ENCODE data around the gene MYCN.
"Not testable (repeated sequence)": the region's sequence is repeated elsewhere in the genome, so short reads cannot be mapped to it uniquely, and the experiment has no call there.

Gene MYCN

GRCh38 chr2:15959331-15960153, 19.2 kb downstream of the MYCN start:
- no peak for TF ChIP-seq CTCF (IDR thresholded peaks at IDR 0.05; ENCODE audit: insufficient read depth, missing control alignments)
- FAIRE-seq (no peak), DNase-seq (ENCODE audit: insufficient read length, low spot score) (no peak)

- not testable (repeated sequence) for DNase-seq (ENCODE audit: insufficient read length, low spot score)
Observed at GRCh38 chr2:15960154-15960520, 19.8 kb downstream of the MYCN start.

GRCh38 chr2:15963109-15963976, 23.0 kb downstream of the MYCN start:
- not testable (repeated sequence) for FAIRE-seq; DNase-seq (ENCODE audit: insufficient read length, low spot score)

More at GRCh38 chr2:15960154-15960520, 19.8 kb downstream of the MYCN start:
- not testable (repeated sequence) for FAIRE-seq

- DNase-seq (ENCODE audit: insufficient read length, low spot score), result no peak
- TF ChIP-seq CTCF (IDR thresholded peaks at IDR 0.05; ENCODE audit: insufficient read depth, missing control alignments), result no peak
- no peak for FAIRE-seq
Observed at GRCh38 chr2:15963977-15964670, 23.8 kb downstream of the MYCN start.

GRCh38 chr2:15964936-15965563, 24.7 kb downstream of the MYCN start:
- no peak for TF ChIP-seq CTCF (IDR thresholded peaks at IDR 0.05; ENCODE audit: insufficient read depth, missing control alignments)
- no peak for FAIRE-seq
- DNase-seq (ENCODE audit: insufficient read length, low spot score), result no peak

GRCh38 chr2:15965564-15966019, 25.2 kb downstream of the MYCN start:
- FAIRE-seq (no peak), DNase-seq (ENCODE audit: insufficient read length, low spot score) (no peak)
- TF ChIP-seq CTCF (IDR thresholded peaks at IDR 0.05; ENCODE audit: insufficient read depth, missing control alignments), result no peak

GRCh38 chr2:15967415-15968279, 27.3 kb downstream of the MYCN start:
- DNase-seq (ENCODE audit: insufficient read length, low spot score) (no peak), FAIRE-seq (no peak)
- TF ChIP-seq CTCF (IDR thresholded peaks at IDR 0.05; ENCODE audit: insufficient read depth, missing control alignments), result no peak
